Coronary artery (tissue), 2 donors: Measurements from ENCODE around the gene ATP2B3.
A peak's percentile ranks its signal among the peaks of the same experiment; 100 is the strongest.

Experiments
- DNase-seq: peaks from one replicate; pipeline ENCODE4 v3.0.0-alpha.2; 2017; ENCODE audit warnings: low spot score
- H3K27ac ChIP-seq, 2 donors: fragments of 200-600 bp; sonication (generic); one replicate each; pipeline ENCODE4 v1.5.1; 2016 to 2019
- H3K4me3 ChIP-seq: fragments of 200-600 bp; sonication (generic); 2 replicates; pipeline ENCODE4 v1.5.1; 2016; ENCODE audit warnings: mild to moderate bottlenecking, moderate library complexity
- CTCF ChIP-seq: fragments of 200-600 bp; sonication (generic); IDR thresholded peaks from one replicate; pipeline ENCODE4 v1.5.1; 2019; ENCODE audit warnings: antibody characterized with exemption

The ATP2B3 gene

DNA sequence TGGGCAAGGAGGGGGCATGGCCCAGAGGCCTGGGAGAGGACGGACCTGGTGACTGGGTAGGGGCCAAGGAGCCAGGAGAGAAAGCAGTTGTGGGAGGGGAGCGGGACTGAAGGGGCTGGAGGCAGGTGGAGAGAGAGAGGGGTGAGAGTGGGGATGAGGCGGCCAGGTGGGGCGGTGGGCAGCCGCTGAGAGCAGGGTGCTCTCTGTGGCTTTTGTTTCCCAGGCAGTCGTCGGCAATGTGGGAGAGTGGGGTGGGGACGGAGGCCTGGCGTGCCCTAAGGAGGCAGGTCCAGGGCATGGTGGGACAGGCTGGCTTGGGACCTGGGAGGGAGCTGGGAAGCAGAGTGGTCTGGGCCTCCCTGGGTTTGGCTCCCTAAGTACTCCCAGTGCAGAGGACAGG is 3.2 kb upstream of the ATP2B3 start:
- no peak for TF ChIP-seq CTCF
- no peak overlapping the region for H3K4me3 ChIP-seq
- H3K27ac ChIP-seq, result no peak overlapping the region
- DNase-seq, result no peak

GRCh38 chrX:153515435-153515834 is 2.0 kb upstream of the ATP2B3 start:
- DNase-seq, result no peak
- TF ChIP-seq CTCF, result no peak
- Histone ChIP-seq H3K4me3 (no peak overlapping the region), H3K27ac (no peak overlapping the region)

DNA sequence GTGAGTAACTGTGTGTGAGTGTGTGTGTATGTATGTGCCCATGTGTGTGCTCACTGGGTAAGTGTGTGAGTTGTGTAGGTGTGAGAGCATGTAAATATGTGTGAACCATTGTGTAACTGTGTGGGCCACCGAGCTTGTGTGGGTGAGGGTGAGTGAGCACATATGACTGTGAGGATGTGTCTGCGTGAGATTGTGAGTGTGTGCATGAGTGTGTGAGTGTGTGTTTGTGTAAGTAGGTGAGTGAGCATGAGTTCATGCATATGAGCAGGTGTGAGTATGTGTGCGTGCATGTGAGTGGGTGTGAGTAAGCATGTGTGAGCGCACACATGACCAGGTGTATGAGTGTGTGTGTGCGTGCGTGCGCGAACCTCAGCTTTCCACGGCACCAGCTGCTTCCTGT is 1.4 kb upstream of the ATP2B3 start:
- Histone ChIP-seq H3K27ac (no peak overlapping the region), H3K4me3 (no peak overlapping the region)
- no peak for DNase-seq
- TF ChIP-seq CTCF, result no peak

GRCh38 chrX:153517946-153518834 is 748 bp downstream of the ATP2B3 start:
- no peak for DNase-seq
- Histone ChIP-seq H3K27ac (no peak overlapping the region), H3K4me3 (peak overlapping the region; percentile 21)
- no peak for TF ChIP-seq CTCF

DNA sequence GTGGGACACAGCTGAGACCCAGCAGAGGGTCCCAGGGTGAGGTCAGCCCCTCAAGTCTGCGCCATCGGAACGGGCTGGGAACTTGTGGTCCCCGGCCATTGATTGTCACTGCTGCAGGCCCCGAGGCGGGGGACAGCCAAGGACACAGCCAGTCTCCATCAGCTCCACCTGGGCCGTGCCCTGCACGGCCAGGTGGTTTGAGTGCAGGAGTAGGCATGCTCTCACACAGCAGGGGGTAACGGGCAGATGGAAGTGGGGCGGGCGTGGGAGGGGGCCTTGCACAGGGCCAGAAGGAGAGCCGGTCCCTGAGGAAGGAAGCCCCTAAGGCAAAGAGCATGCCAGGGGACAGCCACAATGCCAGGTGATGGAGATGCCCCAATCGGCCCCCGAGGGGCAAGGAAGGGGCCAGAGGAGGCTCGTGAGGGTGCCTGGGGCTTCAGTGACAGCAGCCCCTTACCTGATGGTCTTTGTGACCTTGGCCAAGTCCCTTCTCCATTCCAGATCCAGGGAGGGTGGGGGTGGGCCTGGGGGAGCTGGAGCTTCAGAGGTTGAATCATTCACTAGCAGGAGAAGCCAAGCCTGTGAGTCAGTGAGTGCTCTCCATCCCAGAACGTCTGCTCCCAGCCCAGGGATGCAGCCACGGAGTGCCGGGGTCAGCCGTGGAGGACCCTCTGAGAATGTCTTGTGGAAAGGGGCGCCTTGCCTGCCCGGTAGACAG is 2.3 kb downstream of the ATP2B3 start:
- no peak for DNase-seq

GRCh38 chrX:153520287-153520917 is 3.0 kb downstream of the ATP2B3 start:
- no peak for DNase-seq
- TF ChIP-seq CTCF, result no peak
- Histone ChIP-seq H3K4me3 (no peak overlapping the region), H3K27ac (no peak overlapping the region)

More for the DNA sequence above, 2.3 kb downstream of the ATP2B3 start:
- no peak for TF ChIP-seq CTCF
- Histone ChIP-seq H3K27ac (no peak overlapping the region), H3K4me3 (no peak overlapping the region)
